DND-41 (cell line): Measurements from ENCODE around the gene PGM1.

ENCODE experiments used
- CTCF ChIP-seq: IDR thresholded peaks from 2 replicates; pipeline ENCODE4 v1.5.1; 2012; ENCODE audit warnings: borderline replicate concordance, low read length, moderate library complexity, mild to moderate bottlenecking; ENCODE audit not compliant: poor library complexity, severe bottlenecking; ENCODE audit errors: extremely low read depth
- EZH2 ChIP-seq: IDR thresholded peaks from 3 replicates; pipeline ENCODE4 v1.6.1; 2012; ENCODE audit warnings: borderline replicate concordance, low read depth, mild to moderate bottlenecking, moderate library complexity, low read length, inconsistent platforms; ENCODE audit not compliant: severe bottlenecking

GRCh38 chr1:63675420-63675931 lies 82.3 kb downstream of the PGM1 start:
- TF ChIP-seq CTCF (no peak), EZH2 (no peak)
